Measurements from ENCODE around the gene DNAH5.

Gene DNAH5

GRCh38 chr5:13731121-13731628, 213.3 kb downstream of the DNAH5 start:
- DNase-seq (no peak), ATAC-seq (no peak)
- Mint-ChIP-seq H3K27ac (no peak overlapping the region), H3K4me1 (no peaks in the 10 kb centered on the region), H3K4me3 (no peak overlapping the region), H3K27me3 (no peaks in the 10 kb centered on the region), H3K9me3 (peaks cover 11 to 13% of the 10 kb centered on the region in 2 donors)

- Mint-ChIP-seq H3K27ac (no peak overlapping the region), H3K27me3 (no peaks in the 10 kb centered on the region), H3K4me3 (no peak overlapping the region), H3K9me3 (peaks cover 5 to 26% of the 10 kb centered on the region in 2 donors), H3K4me1 (no peaks in the 10 kb centered on the region)
- ATAC-seq (no peak), DNase-seq (no peak)
These were observed 235.6 kb downstream of the DNAH5 start for GRCh38 chr5:13708906-13709305.

GRCh38 chr5:13708432-13708831, 236.1 kb downstream of the DNAH5 start:
- H3K4me3 Mint-ChIP-seq = no peak overlapping the region
- peaks cover 5 to 29% of the 10 kb centered on the region in 2 donors for H3K9me3 Mint-ChIP-seq
- ATAC-seq (no peak), DNase-seq (no peak)
- no peaks in the 10 kb centered on the region for H3K4me1 Mint-ChIP-seq
- H3K27ac Mint-ChIP-seq = no peak overlapping the region
- no peaks in the 10 kb centered on the region for H3K27me3 Mint-ChIP-seq

GRCh38 chr5:13704396-13704795, 240.1 kb downstream of the DNAH5 start:
- no peak for DNase-seq
- Mint-ChIP-seq H3K27me3 (no peaks in the 10 kb centered on the region), H3K27ac (no peak overlapping the region), H3K4me3 (no peak overlapping the region), H3K4me1 (no peaks in the 10 kb centered on the region), H3K9me3 (peaks cover 0 to 7% of the 10 kb centered on the region in 2 donors)
- ATAC-seq = no peak

GRCh38 chr5:13700626-13701025, 243.9 kb downstream of the DNAH5 start:
- ATAC-seq (no peak), DNase-seq (no peak)
- Mint-ChIP-seq H3K4me3 (no peak overlapping the region), H3K9me3 (peaks cover 6 to 15% of the 10 kb centered on the region in 2 donors), H3K27ac (no peak overlapping the region), H3K4me1 (no peaks in the 10 kb centered on the region), H3K27me3 (no peaks in the 10 kb centered on the region)

GRCh38 chr5:13698885-13699284, 245.6 kb downstream of the DNAH5 start:
- DNase-seq = no peak

GRCh38 chr5:13695076-13695712, 249.3 kb downstream of the DNAH5 start:
- H3K9me3 Mint-ChIP-seq = peaks cover 6 to 8% of the 10 kb centered on the region in 2 donors
- ATAC-seq = no peak
- H3K27ac Mint-ChIP-seq = no peak overlapping the region

More at GRCh38 chr5:13698885-13699284, 245.6 kb downstream of the DNAH5 start:
- Mint-ChIP-seq H3K9me3 (peaks cover 6 to 11% of the 10 kb centered on the region in 2 donors), H3K27me3 (no peaks in the 10 kb centered on the region), H3K27ac (no peak overlapping the region), H3K4me1 (no peaks in the 10 kb centered on the region), H3K4me3 (no peak overlapping the region)
- no peak for ATAC-seq

GRCh38 chr5:13692172-13692571, 252.3 kb downstream of the DNAH5 start:
- ATAC-seq (no peak), DNase-seq (no peak)
- H3K4me3 Mint-ChIP-seq = no peak overlapping the region
- peak overlapping the region in 1 of 2 donors; percentile 13 for H3K27ac Mint-ChIP-seq
- peaks cover 19 to 22% of the 10 kb centered on the region in 2 donors for H3K9me3 Mint-ChIP-seq
- no peaks in the 10 kb centered on the region for H3K4me1 Mint-ChIP-seq
- H3K27me3 Mint-ChIP-seq = no peaks in the 10 kb centered on the region

More at GRCh38 chr5:13695076-13695712, 249.3 kb downstream of the DNAH5 start:
- H3K27me3 Mint-ChIP-seq = no peaks in the 10 kb centered on the region
- H3K4me1 Mint-ChIP-seq = no peaks in the 10 kb centered on the region
- DNase-seq = no peak
- H3K4me3 Mint-ChIP-seq = no peak overlapping the region

- H3K27ac Mint-ChIP-seq = no peak overlapping the region
- no peaks in the 10 kb centered on the region for H3K27me3 Mint-ChIP-seq
- ATAC-seq = no peak
- no peak for DNase-seq
- H3K4me3 Mint-ChIP-seq = no peak overlapping the region
- H3K4me1 Mint-ChIP-seq = no peaks in the 10 kb centered on the region
- peaks cover 6 to 10% of the 10 kb centered on the region in 2 donors for H3K9me3 Mint-ChIP-seq
These were observed 268.0 kb downstream of the DNAH5 start for GRCh38 chr5:13676531-13676930.

GRCh38 chr5:13674391-13674790, 270.1 kb downstream of the DNAH5 start:
- ATAC-seq (no peak), DNase-seq (no peak)
- H3K4me3 Mint-ChIP-seq = no peak overlapping the region
- no peak overlapping the region for H3K27ac Mint-ChIP-seq
- H3K27me3 Mint-ChIP-seq = no peaks in the 10 kb centered on the region
- H3K4me1 Mint-ChIP-seq = no peaks in the 10 kb centered on the region
- peaks cover 6 to 10% of the 10 kb centered on the region in 2 donors for H3K9me3 Mint-ChIP-seq

- Mint-ChIP-seq H3K27ac (no peak overlapping the region), H3K9me3 (peaks cover 6 to 10% of the 10 kb centered on the region in 2 donors), H3K4me1 (no peaks in the 10 kb centered on the region), H3K27me3 (no peaks in the 10 kb centered on the region), H3K4me3 (no peak overlapping the region)
- DNase-seq (no peak), ATAC-seq (no peak)
These were observed 271.0 kb downstream of the DNAH5 start for GRCh38 chr5:13673511-13673910.

GRCh38 chr5:13664377-13664776, 280.1 kb downstream of the DNAH5 start:
- peak overlapping the region in 1 of 2 donors; percentile 61 for H3K27ac Mint-ChIP-seq
- H3K4me1 Mint-ChIP-seq = no peaks in the 10 kb centered on the region
- H3K4me3 Mint-ChIP-seq = no peak overlapping the region
- H3K9me3 Mint-ChIP-seq = peaks cover 0 to 27% of the 10 kb centered on the region in 2 donors
- H3K27me3 Mint-ChIP-seq = no peaks in the 10 kb centered on the region
- no peak for ATAC-seq
- DNase-seq = no peak

- Mint-ChIP-seq H3K27me3 (no peaks in the 10 kb centered on the region), H3K27ac (no peak overlapping the region), H3K4me1 (no peaks in the 10 kb centered on the region), H3K4me3 (no peak overlapping the region), H3K9me3 (peaks cover 0 to 22% of the 10 kb centered on the region in 2 donors)
- ATAC-seq (no peak), DNase-seq (no peak)
These were observed 281.9 kb downstream of the DNAH5 start for GRCh38 chr5:13662626-13663025.

GRCh38 chr5:13661272-13661671, 283.2 kb downstream of the DNAH5 start:
- ATAC-seq (no peak), DNase-seq (no peak)
- no peak overlapping the region for H3K4me3 Mint-ChIP-seq
- H3K27me3 Mint-ChIP-seq = no peaks in the 10 kb centered on the region
- no peak overlapping the region for H3K27ac Mint-ChIP-seq
- H3K4me1 Mint-ChIP-seq = no peaks in the 10 kb centered on the region
- H3K9me3 Mint-ChIP-seq = peaks cover 0 to 13% of the 10 kb centered on the region in 2 donors

GRCh38 chr5:13660072-13660471, 284.4 kb downstream of the DNAH5 start:
- ATAC-seq = no peak
- no peak for DNase-seq
- Mint-ChIP-seq H3K4me1 (no peaks in the 10 kb centered on the region), H3K9me3 (peaks cover 0 to 9% of the 10 kb centered on the region in 2 donors), H3K27ac (no peak overlapping the region), H3K4me3 (no peak overlapping the region), H3K27me3 (no peaks in the 10 kb centered on the region)

- Mint-ChIP-seq H3K27ac (no peak overlapping the region), H3K27me3 (no peaks in the 10 kb centered on the region), H3K4me1 (no peaks in the 10 kb centered on the region), H3K9me3 (peaks cover 0 to 8% of the 10 kb centered on the region in 2 donors), H3K4me3 (no peak overlapping the region)
- ATAC-seq (no peak), DNase-seq (no peak)
These were observed 285.1 kb downstream of the DNAH5 start for GRCh38 chr5:13659391-13659790.

GRCh38 chr5:13658761-13659160, 285.7 kb downstream of the DNAH5 start:
- ATAC-seq = no peak
- peaks cover 3 to 7% of the 10 kb centered on the region in 2 donors for H3K9me3 Mint-ChIP-seq
- DNase-seq = no peak
- no peak overlapping the region for H3K4me3 Mint-ChIP-seq
- H3K27me3 Mint-ChIP-seq = no peaks in the 10 kb centered on the region
- no peaks in the 10 kb centered on the region for H3K4me1 Mint-ChIP-seq
- no peak overlapping the region for H3K27ac Mint-ChIP-seq

All from stimulated activated naive CD8-positive, alpha-beta T cell treated with anti-CD3 and anti-CD28 coated beads, Interleukin-15, amount 100 ng/mL, for 72 hours (primary cell).